GM21737 (cell line): ENCODE data around the gene ITFG1.
A peak's percentile ranks its signal among the peaks of the same experiment; 100 is the strongest.
"Not testable (repeated sequence)": the region's sequence is repeated elsewhere in the genome, so short reads cannot be mapped to it uniquely, and the experiment has no call there.

Experiments
- ATAC-seq: cut with Tn5 transposase; IDR thresholded peaks from one replicate; pipeline ENCODE4 v1.9.1; 2021; ENCODE audit warnings: mild to moderate bottlenecking, moderate library complexity; ENCODE audit not compliant: unreplicated experiment

Gene ITFG1

GRCh38 chr16:47426806-47427205, 34.1 kb downstream of the ITFG1 start:
- no peak for ATAC-seq

- no peak for ATAC-seq
Observed at GRCh38 chr16:47424846-47425245, 36.0 kb downstream of the ITFG1 start.

DNA sequence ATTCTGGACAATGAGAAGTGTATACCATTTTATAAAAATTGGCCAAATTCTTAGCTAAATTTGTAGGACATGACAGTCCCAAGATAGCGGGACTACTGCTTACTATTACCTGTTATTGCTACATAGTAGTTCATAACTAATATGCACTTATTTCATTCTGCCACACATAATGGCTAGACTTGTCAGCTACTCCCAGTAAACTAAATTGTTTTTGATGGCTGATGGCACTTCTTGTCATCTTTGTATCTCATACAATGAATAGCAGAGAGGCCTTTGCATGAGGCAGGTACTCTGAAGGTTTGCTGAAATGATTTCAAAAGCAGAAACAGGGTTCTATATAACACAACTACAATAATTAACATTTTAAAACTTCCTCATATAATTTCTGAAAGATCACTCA, 44.0 kb downstream of the ITFG1 start:
- no peak for ATAC-seq

- no peak for ATAC-seq
Observed at GRCh38 chr16:47413041-47413440, 47.8 kb downstream of the ITFG1 start.

DNA sequence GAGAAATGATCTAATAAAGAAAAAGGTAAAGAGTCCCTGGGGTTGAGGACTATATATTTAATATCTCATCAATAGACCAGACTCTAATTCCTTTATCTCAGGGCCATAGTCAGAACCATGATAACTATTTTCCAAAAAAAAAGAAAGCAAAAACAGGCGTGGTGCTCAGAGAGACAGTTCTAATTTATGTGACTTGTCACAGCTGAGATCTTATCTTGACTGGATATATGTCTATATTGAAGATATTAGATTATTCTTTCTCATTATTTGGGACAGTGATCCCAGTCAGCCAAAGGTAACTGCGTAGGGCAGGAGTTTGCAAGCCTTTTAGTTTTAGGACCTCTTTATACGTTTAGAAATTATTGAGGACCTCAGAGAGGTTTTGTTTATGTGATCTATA, 52.4 kb downstream of the ITFG1 start:
- no peak for ATAC-seq

DNA sequence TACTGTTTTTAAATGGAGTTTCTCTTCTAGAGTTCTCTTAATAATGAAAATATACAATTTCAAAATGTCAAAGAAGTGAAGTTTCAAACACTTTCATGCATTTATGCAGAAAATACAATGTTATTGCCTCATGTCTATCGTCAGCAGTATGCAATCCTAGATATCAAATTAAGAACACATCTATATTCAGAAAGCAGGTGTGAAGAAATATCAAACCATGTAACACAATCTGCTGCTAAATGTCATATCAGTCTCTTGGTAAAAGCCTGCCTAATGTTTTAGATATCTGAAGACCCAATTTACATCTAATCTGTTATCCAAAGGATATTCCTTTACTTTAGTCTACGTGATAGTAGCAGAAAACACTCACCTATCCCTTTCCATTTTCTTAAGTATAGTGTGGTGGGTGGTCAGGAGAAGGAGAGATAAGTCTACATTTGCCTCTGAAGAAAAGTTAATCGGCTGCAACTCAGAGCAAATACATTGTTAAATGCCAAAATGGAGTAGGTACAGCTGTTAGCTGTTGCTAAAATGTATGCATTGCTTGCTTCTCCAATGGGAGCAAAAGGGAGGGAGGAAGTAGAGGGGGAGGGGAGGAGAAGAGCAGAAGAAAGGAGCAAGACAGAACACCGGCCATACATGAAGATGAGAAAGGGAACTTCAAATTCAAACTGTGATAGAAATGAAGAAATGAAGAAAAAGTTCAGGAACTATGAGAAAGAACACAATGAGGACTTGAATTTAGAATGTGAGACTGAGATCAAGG, 64.9 kb downstream of the ITFG1 start:
- no peak for ATAC-seq

DNA sequence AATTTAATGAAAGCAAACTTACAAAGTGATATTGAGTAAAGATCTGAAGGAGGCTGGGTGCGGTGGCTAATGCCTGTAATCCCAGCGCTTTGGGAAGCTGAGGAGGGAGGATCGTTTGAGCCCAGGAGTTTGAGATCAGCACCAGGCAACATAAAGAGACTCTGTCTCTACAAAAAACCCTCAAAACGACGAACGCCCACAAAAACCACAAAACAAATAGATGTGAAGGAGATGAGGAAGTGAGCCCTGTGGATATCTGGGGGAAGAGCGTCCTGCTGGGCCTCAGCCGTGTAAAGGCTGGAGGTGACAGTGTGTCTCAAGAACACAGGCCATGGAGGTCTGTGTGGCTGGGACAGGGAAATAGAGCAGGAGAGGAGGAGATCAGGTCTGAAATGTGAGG, 68.8 kb downstream of the ITFG1 start:
- ATAC-seq, result peak; percentile 75

- no peak for ATAC-seq
Observed at GRCh38 chr16:47388705-47389104, 72.2 kb downstream of the ITFG1 start.

GRCh38 chr16:47387026-47387734, 73.7 kb downstream of the ITFG1 start:
- ATAC-seq, result no peak

- no peak for ATAC-seq
Observed at GRCh38 chr16:47386201-47386718, 74.6 kb downstream of the ITFG1 start.

DNA sequence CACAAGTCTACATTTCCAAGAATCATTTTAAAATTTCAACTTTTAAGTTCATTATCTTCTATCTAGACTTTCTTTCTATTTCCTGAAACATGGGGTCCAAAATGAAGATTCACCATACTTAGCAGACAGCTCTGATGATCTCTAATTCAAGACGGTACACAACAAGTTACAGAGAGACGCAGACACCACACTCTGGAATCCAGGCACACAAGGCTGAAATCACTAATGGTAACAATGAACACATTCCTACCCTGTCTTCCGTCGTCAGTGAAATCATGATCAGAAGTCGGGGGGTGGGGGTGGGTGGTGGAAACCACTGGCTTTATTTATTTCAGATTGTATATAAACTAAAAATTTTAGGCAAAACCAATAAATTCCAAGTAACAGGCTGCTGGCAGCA, 78.5 kb downstream of the ITFG1 start:
- no peak for ATAC-seq

- ATAC-seq, result no peak
Observed at GRCh38 chr16:47377154-47377553, 83.7 kb downstream of the ITFG1 start.

- no peak for ATAC-seq
Observed at GRCh38 chr16:47375423-47375822, 85.4 kb downstream of the ITFG1 start.

GRCh38 chr16:47374629-47375028, 86.2 kb downstream of the ITFG1 start:
- ATAC-seq, result no peak

GRCh38 chr16:47371271-47372014, 89.4 kb downstream of the ITFG1 start:
- ATAC-seq, result no peak

- ATAC-seq, result no peak
Observed at GRCh38 chr16:47370536-47370935, 90.3 kb downstream of the ITFG1 start.

DNA sequence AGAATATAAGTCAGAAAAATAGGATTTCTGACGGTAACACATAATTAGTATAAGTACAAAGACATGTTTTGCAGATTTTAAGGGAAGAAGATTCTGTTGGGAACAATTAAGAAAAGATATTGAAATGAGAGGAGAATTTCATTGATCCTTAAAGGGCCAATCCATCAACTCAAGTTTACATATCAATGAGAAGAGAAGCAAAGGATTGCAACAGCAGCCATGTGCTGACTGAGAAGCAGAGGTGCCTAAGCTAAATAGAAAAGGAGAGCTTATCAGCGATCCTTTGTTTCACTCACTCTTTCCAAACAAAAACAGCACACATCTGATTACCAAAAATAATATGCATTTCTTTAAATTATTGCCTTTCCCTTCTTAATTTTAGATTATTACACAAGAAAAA, 94.6 kb downstream of the ITFG1 start:
- ATAC-seq, result no peak

GRCh38 chr16:47363761-47364160, 97.1 kb downstream of the ITFG1 start:
- no peak for ATAC-seq

- ATAC-seq, result no peak
Observed at GRCh38 chr16:47359478-47359877, 101.4 kb downstream of the ITFG1 start.

- no peak for ATAC-seq
Observed at GRCh38 chr16:47358816-47359215, 102.0 kb downstream of the ITFG1 start.

DNA sequence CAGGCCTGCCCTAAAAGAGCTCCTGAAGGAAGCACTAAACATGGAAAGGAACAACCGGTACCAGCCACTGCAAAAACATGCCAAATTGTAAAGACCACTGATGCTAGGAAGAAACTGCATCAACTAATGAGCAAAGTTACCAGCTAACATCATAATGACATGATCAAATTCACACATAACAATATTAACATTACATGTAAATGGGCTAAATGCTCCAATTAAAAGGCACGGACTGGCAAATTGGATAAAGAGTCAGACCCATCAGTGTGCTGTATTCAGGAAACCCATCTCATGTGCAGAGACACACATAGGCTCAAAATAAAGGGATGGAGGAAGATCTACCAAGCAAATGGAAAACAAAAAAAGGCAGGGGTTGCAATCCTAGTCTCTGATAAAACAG, 111.8 kb downstream of the ITFG1 start:
- ATAC-seq, result not testable (repeated sequence)
